ENCODE results near the gene NPAS3.

DNA sequence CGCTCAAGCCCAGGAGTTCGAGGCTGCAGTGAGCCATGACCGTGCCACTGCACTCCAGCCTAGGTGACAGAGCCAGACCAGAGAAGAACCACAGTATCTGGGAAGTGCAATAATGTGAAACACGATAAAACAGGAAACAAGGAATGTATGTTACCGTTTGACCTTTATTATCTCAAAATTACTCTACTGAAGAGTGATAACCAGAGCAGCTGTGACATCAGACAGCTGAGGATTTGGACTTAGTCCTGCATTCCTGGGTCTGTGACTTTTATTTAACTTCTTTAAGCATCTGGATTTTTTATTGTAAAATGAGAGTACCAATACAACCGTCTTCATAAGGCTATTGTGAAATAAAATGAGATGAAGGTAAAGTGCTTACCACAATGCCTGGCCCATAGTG, 806.5 kb downstream of the NPAS3 start:
- TF ChIP-seq, protein P1, sequence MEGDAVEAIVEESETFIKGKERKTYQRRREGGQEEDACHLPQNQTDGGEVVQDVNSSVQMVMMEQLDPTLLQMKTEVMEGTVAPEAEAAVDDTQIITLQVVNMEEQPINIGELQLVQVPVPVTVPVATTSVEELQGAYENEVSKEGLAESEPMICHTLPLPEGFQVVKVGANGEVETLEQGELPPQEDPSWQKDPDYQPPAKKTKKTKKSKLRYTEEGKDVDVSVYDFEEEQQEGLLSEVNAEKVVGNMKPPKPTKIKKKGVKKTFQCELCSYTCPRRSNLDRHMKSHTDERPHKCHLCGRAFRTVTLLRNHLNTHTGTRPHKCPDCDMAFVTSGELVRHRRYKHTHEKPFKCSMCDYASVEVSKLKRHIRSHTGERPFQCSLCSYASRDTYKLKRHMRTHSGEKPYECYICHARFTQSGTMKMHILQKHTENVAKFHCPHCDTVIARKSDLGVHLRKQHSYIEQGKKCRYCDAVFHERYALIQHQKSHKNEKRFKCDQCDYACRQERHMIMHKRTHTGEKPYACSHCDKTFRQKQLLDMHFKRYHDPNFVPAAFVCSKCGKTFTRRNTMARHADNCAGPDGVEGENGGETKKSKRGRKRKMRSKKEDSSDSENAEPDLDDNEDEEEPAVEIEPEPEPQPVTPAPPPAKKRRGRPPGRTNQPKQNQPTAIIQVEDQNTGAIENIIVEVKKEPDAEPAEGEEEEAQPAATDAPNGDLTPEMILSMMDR (IDR thresholded peaks at IDR 0.05): no peak
- TF ChIP-seq POLR2AphosphoS5 (IDR thresholded peaks at IDR 0.05): no peak
- no peak for TF ChIP-seq POLR2A (IDR thresholded peaks at IDR 0.05)
- TF ChIP-seq EP300 (IDR thresholded peaks at IDR 0.05): no peak

All from sigmoid colon (tissue), 4 donors.